ENCODE data around the gene CLEC5A.
"Not testable (repeated sequence)": the region's sequence is repeated elsewhere in the genome, so short reads cannot be mapped to it uniquely, and the experiment has no call there.

The CLEC5A gene

GRCh38 chr7:141945356-141945755, 1.4 kb downstream of the CLEC5A start:
- no peak for DNase-seq

GRCh38 chr7:141944811-141945210, 2.0 kb downstream of the CLEC5A start:
- DNase-seq: no peak

- DNase-seq: no peak
Observed at GRCh38 chr7:141943846-141944245, 2.9 kb downstream of the CLEC5A start.

- DNase-seq: no peak
Observed at GRCh38 chr7:141941075-141941474, 5.7 kb downstream of the CLEC5A start.

- no peak for DNase-seq
Observed at GRCh38 chr7:141930211-141930610, 16.6 kb downstream of the CLEC5A start.

- no peak for DNase-seq
Observed at GRCh38 chr7:141928845-141929195, 18.0 kb downstream of the CLEC5A start.

GRCh38 chr7:141928146-141928844, 18.5 kb downstream of the CLEC5A start:
- DNase-seq: no peak

- DNase-seq: no peak
Observed at GRCh38 chr7:141920281-141920680, 26.5 kb downstream of the CLEC5A start.

- DNase-seq: no peak
Observed at GRCh38 chr7:141916099-141916498, 30.7 kb downstream of the CLEC5A start, which contains the start of gene OR9A4. Gene OR9A4 (plus strand): TSS chr7:141916399. CDS start chr7:141918876, 2,477 bp downstream.

- no peak for DNase-seq
Observed at GRCh38 chr7:141915565-141915964, 31.2 kb downstream of the CLEC5A start.

- no peak for DNase-seq
Observed at GRCh38 chr7:141911391-141911790, 35.4 kb downstream of the CLEC5A start.

- no peak for DNase-seq
Observed at GRCh38 chr7:141906285-141906684, 40.5 kb downstream of the CLEC5A start.

- DNase-seq: not testable (repeated sequence)
Observed at GRCh38 chr7:141899366-141899765, 47.4 kb downstream of the CLEC5A start.

- DNase-seq: no peak
Observed at GRCh38 chr7:141891336-141891735, 55.4 kb downstream of the CLEC5A start.

- no peak for DNase-seq
Observed at GRCh38 chr7:141889321-141889720, 57.5 kb downstream of the CLEC5A start.

- DNase-seq: no peak
Observed at GRCh38 chr7:141884539-141885225, 62.1 kb downstream of the CLEC5A start.

GRCh38 chr7:141880960-141881359, 65.8 kb downstream of the CLEC5A start:
- DNase-seq: no peak

GRCh38 chr7:141877365-141877764, 69.4 kb downstream of the CLEC5A start:
- no peak for DNase-seq
